HG02642 (cell line): Measurements from ENCODE around the gene CRAMP1.
"Not testable (repeated sequence)": the region's sequence is repeated elsewhere in the genome, so short reads cannot be mapped to it uniquely, and the experiment has no call there.

Experiments
- ATAC-seq: cut with Tn5 transposase; IDR thresholded peaks from one replicate; pipeline ENCODE4 v1.9.1; 2021; ENCODE audit warnings: mild to moderate bottlenecking; ENCODE audit not compliant: unreplicated experiment, poor library complexity

Gene CRAMP1

DNA sequence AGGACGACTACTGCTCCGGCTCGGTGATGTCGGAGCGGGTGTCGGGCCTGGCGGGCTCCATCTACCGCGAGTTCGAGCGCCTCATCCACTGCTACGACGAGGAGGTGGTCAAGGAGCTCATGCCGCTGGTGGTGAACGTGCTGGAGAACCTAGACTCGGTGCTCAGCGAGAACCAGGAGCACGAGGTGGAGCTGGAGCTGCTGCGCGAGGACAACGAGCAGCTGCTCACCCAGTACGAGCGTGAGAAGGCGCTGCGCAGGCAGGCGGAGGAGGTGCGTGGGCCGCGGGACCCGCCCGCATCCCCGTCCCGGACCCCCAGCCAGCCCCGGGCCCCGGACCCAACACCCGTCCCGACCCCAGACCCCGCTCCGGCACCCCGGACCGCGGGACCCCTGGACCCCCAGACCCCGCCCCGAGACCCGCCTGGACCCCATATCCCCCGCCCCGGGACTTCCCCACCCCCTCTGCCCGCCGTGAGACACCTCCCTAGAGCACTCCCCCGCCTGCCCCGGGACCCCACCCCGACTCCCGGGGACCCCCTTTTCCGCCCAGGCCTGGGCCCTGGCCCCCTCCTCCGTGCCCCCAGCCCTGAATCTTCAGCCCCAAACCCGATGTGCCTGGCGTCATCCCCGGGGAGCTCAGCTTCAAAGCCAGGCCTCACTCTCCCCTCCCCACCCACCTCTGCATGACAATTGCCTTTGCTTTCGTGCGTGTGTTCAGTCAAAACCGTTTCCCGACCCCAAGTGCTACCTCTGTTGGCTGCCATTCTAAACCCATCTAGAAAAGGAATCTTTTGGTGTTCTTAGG lies 94.4 kb downstream of the CRAMP1 start:
- peak; percentile 14 for ATAC-seq

DNA sequence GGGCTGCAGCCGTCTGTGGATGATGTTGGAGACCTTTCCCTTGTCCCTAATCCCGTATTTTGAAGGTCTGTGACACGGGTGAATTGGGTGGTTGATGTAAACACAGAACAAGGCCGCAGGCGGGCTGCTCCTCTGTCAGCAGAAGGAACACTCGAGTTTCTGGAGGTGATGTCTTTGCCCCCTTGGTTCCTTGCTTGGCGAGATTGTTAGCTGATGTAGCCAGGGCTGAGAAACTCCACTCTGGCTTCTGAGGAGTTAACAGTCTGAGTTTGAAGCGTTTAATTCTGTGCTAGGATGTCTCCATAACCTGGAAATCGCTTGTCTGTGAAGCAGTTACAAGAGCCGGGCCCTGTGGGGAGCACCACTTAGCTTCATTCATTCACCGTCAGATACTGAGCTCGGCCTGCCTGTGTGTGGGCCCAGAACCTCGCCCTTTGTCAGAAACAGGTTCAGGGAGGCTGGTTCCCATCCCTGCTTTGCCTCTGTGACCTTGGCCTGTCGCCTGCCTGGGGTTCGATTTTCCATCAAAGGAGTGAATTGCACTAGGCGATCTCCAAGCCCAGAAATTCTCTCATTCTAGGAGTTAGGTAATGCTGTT lies 95.1 kb downstream of the CRAMP1 start:
- no peak for ATAC-seq

DNA sequence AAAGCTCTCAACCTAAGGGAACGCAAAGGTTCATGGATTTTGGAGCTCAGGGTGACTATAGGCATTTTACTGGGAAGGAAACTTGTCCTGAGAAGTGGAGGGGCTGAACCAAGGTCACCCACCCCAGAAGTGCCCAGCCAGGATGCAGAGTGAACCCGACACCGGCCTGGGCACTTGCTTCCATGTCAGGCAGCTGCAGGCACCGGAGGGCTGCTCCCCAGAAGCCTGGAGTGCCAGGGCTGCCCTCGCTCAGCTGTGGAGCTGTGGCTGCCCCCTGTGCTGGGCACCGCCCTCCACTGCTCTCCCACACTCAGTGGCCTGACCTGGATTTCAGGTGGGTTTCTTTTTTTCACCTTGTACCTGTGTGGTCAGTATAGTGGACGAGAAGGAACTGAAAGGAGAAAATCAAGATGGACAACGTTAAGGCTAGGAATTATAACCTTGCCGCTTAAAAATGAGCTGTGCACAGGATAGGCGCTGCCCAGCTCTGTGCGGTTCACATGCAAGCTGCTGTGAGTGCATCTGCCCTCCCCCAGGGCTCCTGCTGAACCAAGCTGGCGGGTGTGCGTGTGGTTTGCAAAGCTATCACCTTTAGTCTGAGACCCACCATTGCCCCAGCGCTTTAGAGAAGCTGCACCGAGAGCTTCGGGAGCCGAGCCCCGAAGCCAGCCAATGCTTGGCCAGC lies 96.1 kb downstream of the CRAMP1 start:
- no peak for ATAC-seq

DNA sequence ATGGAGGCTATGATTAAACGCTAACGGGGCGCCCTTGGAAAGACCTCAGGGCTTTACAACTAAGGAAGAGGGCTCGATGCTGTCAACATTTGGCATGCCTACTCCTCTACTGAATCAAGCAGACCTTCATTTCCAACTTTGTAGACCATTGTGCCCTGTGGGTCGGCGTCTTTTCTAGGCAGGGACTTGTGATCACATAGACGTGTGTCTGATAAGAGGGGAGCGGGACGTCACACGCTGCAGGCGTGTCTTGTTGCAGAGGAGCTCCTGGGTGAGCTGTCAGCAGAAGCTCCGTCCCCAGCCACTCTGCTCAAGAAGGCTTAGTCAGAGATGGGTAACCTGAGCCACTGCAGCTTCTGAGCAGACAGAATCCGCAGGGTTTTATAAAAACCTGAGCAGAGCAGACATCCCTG lies 96.6 kb downstream of the CRAMP1 start:
- ATAC-seq: no peak

DNA sequence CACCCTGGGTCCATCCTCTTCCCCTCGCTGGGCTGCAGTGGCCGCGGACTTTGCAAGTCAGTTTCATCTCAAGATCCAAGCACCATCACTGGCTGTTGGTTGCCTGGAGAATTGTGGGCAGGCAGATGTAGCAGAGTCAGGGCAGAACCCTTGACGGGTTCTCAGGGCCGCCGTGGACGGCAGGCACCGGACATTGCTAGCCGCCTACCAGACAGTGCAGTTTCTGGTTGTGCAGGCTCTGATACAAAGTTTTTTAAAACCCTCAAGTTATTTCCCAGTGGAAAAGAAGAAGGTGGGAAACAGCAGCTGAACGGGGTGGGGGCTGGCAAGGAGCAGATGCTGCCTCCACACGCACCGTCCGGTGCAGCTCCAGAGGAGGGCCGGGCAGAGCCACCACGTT lies 97.2 kb downstream of the CRAMP1 start:
- no peak for ATAC-seq

DNA sequence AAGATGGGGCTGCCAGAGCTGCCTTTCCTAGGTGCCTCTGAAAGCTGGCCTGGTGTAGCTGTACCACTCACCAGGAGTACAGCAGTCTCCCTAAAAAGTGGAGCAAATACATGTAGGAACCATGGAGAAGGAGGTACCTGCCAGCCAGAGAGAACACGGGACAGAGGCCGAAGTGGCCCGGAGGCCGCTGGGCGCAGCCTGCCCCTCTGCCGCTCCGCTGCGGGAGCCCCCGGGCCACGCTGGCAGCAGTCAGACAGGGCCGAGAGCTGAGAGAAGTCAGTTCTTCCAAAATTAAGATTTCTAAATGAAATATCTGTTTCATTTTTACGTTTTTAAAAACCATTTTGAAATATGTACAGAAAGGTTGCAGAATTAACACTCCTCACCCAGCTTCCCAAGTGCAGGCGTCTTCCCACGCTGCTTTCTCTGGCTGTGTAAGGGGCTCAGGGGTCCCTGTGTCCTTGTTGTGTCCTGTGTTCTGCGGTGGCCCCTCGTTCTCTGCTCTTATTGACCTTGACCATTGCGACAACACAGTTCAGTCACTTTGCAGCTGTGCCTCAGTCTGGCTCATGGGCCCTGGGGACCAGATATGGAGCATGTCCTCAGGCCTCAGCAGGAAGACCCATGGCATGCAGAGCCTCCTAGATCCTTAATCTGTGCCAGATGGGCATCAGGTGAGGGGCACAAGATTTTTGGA lies 98.8 kb downstream of the CRAMP1 start:
- ATAC-seq: no peak

DNA sequence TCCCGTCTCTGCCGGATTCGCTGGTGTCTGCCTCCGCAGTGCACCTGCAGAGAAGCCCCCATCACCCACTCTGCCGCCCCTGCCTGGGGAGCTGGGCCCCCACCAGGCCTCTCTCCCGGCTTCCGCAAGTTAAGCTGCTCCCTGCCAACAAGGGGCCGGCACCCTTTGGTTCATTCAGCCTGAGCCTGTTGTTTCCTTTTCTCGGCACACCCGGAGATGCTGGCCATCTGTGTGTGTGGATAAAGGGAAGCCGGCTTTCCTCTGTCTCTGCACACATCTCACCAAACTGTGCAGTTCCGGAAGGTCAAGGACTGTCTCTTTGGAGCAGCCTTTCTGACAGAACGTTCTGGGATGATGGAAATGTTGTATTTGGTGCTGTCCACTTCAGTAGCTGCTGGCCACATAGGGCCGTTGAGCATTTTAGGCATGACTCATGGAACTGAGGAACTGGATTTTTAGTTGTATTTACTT lies 100.7 kb downstream of the CRAMP1 start:
- no peak for ATAC-seq

DNA sequence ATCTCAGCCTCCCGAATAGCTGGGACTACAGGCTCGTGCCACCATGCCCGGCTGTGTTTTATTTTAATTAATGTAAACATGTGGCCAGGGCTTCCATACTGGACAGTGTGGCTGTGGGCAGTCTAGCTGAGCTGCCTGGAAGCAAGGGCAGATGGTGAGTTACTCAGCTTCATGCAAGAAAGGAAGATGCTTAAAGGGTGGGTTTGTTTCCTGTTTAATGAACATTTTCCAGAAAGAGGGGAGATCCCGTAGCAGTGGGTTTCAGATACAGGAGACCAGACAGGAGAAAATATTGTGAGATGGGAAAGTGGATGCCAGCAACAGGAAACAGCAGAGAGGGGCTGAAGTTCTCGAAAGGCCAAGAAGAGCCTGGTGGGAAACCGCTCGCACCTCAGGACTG lies 101.2 kb downstream of the CRAMP1 start:
- peak; percentile 6 for ATAC-seq

DNA sequence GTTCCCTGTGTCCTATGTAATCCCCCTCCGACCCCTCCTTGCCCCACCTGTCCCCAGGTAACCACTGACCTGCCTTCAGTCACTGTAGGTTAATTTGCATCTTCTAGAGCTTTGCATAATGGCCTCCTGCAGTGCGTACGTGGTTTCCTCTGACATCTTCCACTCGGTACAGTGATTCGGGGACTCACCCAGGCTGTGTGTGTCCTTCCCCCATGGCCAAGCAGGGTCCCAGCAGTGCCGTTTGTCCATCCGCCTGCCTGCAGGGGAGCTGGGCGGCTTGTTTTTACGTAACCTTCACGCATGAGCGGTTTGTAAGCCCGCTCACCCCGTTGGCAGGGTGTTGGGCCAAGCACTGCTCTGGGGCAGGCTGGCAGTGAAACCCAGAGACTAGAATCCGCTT lies 101.8 kb downstream of the CRAMP1 start:
- peak; percentile 60 for ATAC-seq

DNA sequence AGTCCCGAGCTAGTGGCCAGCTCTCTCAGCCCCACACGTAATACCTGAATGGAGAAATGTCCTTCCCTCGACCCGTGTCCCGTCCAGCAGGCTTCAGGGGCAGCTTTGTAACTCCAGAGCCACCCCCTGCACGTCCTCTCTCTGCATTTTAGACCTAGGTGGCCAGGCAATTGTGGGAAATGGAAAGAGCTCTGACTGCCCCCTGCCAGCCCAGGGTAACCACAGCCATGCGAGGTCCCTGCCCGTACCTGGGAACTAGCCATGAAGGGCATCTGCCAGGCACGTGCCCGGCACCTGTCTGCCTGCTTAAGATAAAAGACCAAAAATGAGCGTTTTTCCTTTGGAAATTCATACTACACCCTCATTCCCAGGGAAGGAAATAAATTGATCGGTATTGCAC lies 103.1 kb downstream of the CRAMP1 start:
- ATAC-seq: no peak

DNA sequence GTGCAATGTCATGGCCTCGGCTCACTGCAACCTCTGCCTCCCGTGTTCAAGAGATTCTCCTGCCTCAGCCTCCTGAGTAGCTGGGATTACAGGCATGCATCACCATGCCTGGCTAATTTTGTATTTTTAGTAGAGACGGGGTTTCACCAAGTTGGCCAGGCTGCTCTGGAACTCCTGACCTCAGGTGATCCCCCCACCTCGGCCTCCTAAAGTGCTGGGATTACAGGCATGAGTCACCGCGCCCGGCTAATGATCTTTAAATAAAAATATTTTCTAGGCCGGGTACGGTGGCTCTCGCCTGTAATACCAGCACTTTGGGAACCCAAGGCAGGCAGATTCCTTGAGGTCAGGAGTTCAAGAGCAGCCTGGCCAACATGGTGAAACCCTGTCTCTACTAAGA lies 106.1 kb downstream of the CRAMP1 start:
- not testable (repeated sequence) for ATAC-seq

DNA sequence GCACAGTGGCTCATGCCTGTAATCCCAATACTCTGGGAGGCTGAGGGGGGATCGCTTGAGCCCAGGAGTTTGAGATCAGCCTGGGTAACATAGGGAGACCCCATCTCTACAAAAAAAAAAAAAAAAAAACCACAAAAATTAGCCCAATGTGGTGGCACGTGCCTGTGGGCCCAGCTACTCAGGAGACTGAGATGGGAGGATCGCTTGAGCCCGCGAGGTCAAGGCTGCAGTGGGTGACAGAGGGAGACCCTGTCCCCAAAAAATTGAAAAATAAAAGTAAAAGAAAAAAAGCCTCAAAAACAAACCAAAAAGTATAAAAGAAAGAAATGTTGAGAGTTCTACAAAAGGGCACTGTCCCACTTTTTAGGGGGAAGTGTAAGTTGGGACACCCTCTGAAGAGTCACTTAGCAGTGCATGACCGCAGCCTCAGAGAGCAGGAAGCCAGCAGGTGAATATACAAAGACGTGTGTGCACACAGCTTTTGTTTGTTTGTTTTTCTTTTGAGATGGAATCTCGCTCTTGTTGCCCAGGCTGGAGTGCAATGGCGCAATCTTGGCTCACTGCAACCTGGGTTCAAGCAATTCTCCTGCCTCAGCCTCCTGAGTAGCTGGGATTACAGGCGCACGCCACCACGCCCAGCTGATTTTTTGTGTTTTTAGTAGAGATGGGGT lies 107.5 kb downstream of the CRAMP1 start:
- not testable (repeated sequence) for ATAC-seq

DNA sequence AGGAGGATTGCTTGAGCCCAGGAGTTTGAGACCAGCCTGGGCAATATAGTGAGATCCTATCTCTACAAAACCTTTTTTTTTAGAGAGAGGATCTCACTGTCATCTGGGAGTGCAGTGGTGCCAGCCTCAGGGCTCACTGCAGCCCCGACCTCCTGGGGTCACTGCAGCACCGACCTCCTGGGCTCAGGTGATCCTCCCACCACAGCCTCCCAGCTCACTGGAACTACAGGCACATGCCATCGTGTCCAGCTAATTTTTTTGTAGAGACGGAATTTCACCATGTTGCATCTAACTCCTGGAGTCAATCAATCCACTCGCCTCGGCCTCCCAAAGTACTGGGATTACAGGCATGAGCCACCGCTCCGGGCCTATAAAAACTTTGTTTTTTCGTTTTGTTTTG lies 109.2 kb downstream of the CRAMP1 start:
- ATAC-seq: no peak

DNA sequence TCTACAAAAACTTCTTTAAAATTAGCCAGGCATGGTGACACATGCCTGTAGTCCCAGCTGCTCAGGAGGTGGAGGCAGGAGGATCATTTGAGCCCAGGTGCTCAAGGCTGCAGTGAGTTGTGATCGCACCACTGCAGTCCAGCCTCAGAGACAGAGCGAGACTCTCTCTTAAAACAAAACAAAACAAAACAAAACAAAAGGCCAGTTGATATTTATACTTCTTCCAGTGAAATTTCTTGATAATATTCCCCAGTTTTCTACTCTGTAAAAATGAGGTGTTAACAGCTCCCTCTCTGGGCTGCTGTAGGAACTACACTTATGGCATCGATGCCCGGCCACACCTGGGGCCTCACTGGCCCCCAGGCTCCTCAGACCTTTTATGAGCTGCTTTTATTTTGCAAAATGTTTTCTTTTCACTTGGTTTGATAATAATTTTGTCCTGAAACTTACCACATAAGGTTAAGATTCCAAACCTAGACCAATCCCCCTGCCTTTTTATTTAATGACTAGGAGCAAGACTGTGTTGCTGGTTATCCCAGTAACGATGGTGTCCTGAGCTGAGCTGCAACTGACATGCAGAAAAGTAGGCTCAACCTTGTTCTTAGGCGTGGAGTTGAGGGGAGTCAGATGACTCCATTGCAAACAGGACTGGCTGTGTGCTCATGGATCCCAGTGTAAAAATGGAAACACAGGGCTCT lies 111.4 kb downstream of the CRAMP1 start:
- ATAC-seq: no peak

DNA sequence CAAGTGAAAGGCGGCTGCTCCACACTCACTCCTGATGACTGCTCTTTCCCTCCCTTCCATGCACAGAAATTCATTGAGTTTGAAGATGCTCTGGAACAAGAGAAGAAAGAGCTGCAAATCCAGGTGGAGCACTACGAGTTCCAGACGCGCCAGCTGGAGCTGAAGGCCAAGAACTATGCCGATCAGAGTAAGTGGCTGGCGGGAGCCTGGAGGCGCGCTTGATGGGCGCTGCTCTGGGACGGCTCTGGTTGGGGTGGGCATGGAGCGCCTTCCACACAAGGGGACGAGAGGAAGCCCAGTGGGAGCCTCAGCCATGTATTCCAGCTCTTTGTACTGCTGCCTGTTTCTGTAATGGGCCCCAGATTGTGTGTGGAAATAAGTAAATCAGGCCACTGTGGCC lies 112.3 kb downstream of the CRAMP1 start:
- no peak for ATAC-seq

DNA sequence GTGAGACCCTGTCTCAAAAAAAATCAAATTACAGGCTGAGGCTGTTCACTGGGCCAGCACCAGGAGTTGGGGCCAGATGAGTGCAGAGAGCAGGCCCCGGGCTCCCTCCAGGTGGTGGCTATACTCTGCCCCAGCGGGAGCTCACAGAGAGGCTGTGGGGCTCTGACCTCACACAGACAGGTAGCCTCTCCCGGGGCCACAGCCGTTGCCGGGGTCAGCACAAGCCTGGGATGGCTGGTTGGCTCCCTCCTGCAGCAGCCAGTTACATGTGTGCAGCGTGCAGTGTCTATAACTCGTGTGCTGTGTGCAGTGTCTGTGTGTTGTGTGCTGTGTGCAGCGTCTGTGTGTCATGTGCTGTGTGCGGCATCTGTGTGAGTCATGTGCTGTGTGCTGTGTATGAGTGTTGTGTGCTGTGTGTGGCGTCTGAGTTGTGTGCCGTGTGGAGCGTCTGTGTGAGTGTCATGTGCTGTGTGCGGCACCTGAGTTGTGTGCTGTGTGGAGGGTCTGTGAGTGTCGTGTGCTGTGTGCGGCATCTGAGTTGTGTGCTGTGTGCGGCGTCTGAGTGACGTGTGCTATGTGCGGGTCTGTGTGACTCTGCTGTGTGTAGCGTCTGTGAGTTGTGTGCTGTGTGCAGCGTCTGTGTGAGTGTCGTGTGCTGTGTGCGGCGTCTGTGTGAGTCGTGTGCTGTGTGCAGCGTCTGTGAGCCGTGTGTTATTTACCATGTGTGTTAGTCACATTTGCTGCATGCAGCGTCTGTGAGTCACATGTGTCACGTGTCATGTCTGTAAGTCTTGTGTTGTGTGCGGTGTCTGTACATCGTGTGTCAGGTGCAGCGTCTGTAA lies 114.7 kb downstream of the CRAMP1 start:
- ATAC-seq: no peak
